Naive thymus-derived CD4-positive, alpha-beta T cell (primary cell): ENCODE data around the gene ETFBKMT. TPM values are rescaled to one million over a fixed set of nuclear protein-coding genes. Genes with fewer than 3 reads are reported as not detected.

Experiments used
- ATAC-seq: fragments of 150-1000 bp; cut with Tn5 transposase; 2 replicates; pipeline ENCODE4 v1.10.0; 2021; ENCODE audit warnings: mild to moderate bottlenecking, moderate library complexity
- CTCF ChIA-PET: fragments of 350-600 bp; sonication (Branson Sonifier 250); formaldehyde crosslinking; loops from one replicate; lab custom pipeline; 2021; ENCODE audit warnings: antibody characterized with exemption; lab: Charles Lee
- POLR2A ChIA-PET: fragments of 350-600 bp; sonication (Branson Sonifier 250); formaldehyde crosslinking; loops from one replicate; lab custom pipeline; 2021; ENCODE audit warnings: antibody characterized with exemption, inconsistent platforms; lab: Charles Lee
- DNase-seq, 9 donors: peaks; one replicate each; pipeline versions ENCODE4 v3.0.0 to v3.0.0-alpha.2; 2020 to 2022; ENCODE audit warnings: mixed read lengths in 1 of 9
- H3K27ac ChIP-seq: one replicate; pipeline ENCODE4 v1.7.0; 2013; ENCODE audit warnings: mild to moderate bottlenecking, low read depth, low read length, moderate library complexity
- H3K27me3 ChIP-seq, 2 donors: one replicate each; pipeline ENCODE4 v1.7.0; 2013; ENCODE audit warnings: low read length in 2 of 2, mild to moderate bottlenecking in 2 of 2, moderate library complexity in 2 of 2; ENCODE audit not compliant: control insufficient read depth in 2 of 2, insufficient read depth in 2 of 2
- H3K36me3 ChIP-seq, 3 experiments: 1 replicate in 2 of 3; 2 replicates in 1 of 3; pipeline ENCODE4 v1.7.0; 2013; ENCODE audit warnings: low read length in 3 of 3, mild to moderate bottlenecking in 3 of 3, moderate library complexity in 1 of 3; ENCODE audit not compliant: insufficient read depth in 3 of 3, control insufficient read depth in 2 of 3
- H3K4me1 ChIP-seq, 2 donors: one replicate each; pipeline ENCODE4 v1.7.0; 2013; ENCODE audit warnings: low read length in 2 of 2, mild to moderate bottlenecking in 2 of 2, moderate library complexity in 1 of 2; ENCODE audit not compliant: control insufficient read depth in 2 of 2, insufficient read depth in 2 of 2
- H3K4me3 ChIP-seq: 2 replicates; pipeline ENCODE4 v1.7.0; 2013; ENCODE audit warnings: mild to moderate bottlenecking, low read length
- H3K9me3 ChIP-seq, 3 experiments: 1 replicate in 2 of 3; 2 replicates in 1 of 3; pipeline ENCODE4 v1.7.0; 2013; ENCODE audit warnings: low read length in 3 of 3; ENCODE audit not compliant: control insufficient read depth in 2 of 3
- H3K27ac Mint-ChIP-seq, 9 donors: one replicate each; pipeline ENCODE4 v1.8.0; 2020 to 2022; ENCODE audit warnings: mixed read lengths in 9 of 9, mild to moderate bottlenecking in 8 of 9, moderate library complexity in 5 of 9, inconsistent platforms in 2 of 9
- H3K27me3 Mint-ChIP-seq, 5 donors: one replicate each; pipeline ENCODE4 v1.8.0; 2021 to 2022; ENCODE audit warnings: mixed read lengths in 5 of 5, mild to moderate bottlenecking in 1 of 5
- H3K36me3 Mint-ChIP-seq, 5 donors: one replicate each; pipeline ENCODE4 v1.8.0; 2020 to 2022; ENCODE audit warnings: mixed read lengths in 5 of 5, mild to moderate bottlenecking in 3 of 5, inconsistent platforms in 1 of 5
- H3K4me1 Mint-ChIP-seq, 7 donors: one replicate each; pipeline ENCODE4 v1.8.0; 2020 to 2022; ENCODE audit warnings: mixed read lengths in 7 of 7, mild to moderate bottlenecking in 3 of 7, inconsistent platforms in 1 of 7
- H3K4me3 Mint-ChIP-seq, 10 donors: one replicate each; pipeline ENCODE4 v1.8.0; 2020 to 2022; ENCODE audit warnings: mild to moderate bottlenecking in 10 of 10, mixed read lengths in 10 of 10, moderate library complexity in 6 of 10, inconsistent platforms in 2 of 10
- H3K9me3 Mint-ChIP-seq, 11 donors: one replicate each; pipeline ENCODE4 v1.8.0; 2020 to 2022; ENCODE audit warnings: mixed read lengths in 11 of 11, mild to moderate bottlenecking in 4 of 11, inconsistent platforms in 1 of 11, moderate library complexity in 1 of 11
- intact Hi-C, 2 donors: fragments of 100-400 bp; cut with micrococcal nuclease; formaldehyde crosslinking; loops; one replicate each; pipeline ENCODE4 v1.15.1; 2023
- polyA plus RNA-seq, 2 donors: library from polyadenylated mRNA; unstranded; fragments of 300-500 nt; fragmentation: Illumina TruSeq; gene quantifications; one replicate each; pipeline ENCODE4 v1.2.3, GENCODE V29; 2021
- total RNA-seq, 6 experiments: library from RNA in 5 of 6; stranded (reverse) in 5 of 6; gene quantifications; 1 replicate in 5 of 6; 2 replicates in 1 of 6; pipeline ENCODE4 v1.2.3 and lab custom pipeline; 2021 to 2026

ETFBKMT gene
- total and polyA plus RNA-seq, 7 experiments from 2014 or later: 0.41 to 2.0 (median 1.3) TPM

GRCh38 chr12:31655208-31655607 is 4.3 kb upstream of the ETFBKMT start:
- DNase-seq (no peak), ATAC-seq (no peak)
- intact Hi-C loops: loop anchor here (10.0 kb wide), 3 partner anchors 480 to 930 kb away; no protein-coding TSS in a partner anchor
- Mint-ChIP-seq H3K4me1 (peaks cover 10 to 32% (median 21%) of the 10 kb centered on the region in 7 donors), H3K36me3 (no peaks in the 10 kb centered on the region), H3K27me3 (no peaks in the 10 kb centered on the region), H3K27ac (peak overlapping the region in 1 of 9 donors; percentile 25), H3K9me3 (no peaks in the 10 kb centered on the region), H3K4me3 (no peak overlapping the region)
- no peaks in the 10 kb centered on the region for H3K27me3 ChIP-seq
- POLR2A ChIA-PET: no interaction called here
- no peaks in the 10 kb centered on the region for H3K9me3 ChIP-seq
- H3K27ac ChIP-seq: no peak overlapping the region
- H3K36me3 ChIP-seq: no peaks in the 10 kb centered on the region
- no peak overlapping the region for H3K4me3 ChIP-seq
- CTCF ChIA-PET: no interaction called here
- H3K4me1 ChIP-seq: peaks cover 0 to 17% of the 10 kb centered on the region in 2 donors

GRCh38 chr12:31655792-31656191 is 3.7 kb upstream of the ETFBKMT start:
- CTCF ChIA-PET: no interaction called here
- no peaks in the 10 kb centered on the region for H3K9me3 ChIP-seq

GRCh38 chr12:31658471-31659086 is 909 bp upstream of the ETFBKMT start:
- intact Hi-C loops: loop anchor here (1.0 to 10.0 kb wide), 15 partner anchors 71 to 1021 kb away; partner anchors contain the start of genes AMN1 (in 2 of the 2), BICD1 (in 2 of the 2), CAPRIN2 (in 2 of the 2) and DNM1L (in 2 of the 2)
- Mint-ChIP-seq H3K36me3 (peaks cover 0 to 5% (median 4%) of the 10 kb centered on the region in 5 donors), H3K9me3 (peaks cover 0 to 3% (median 0%) of the 10 kb centered on the region in 11 donors), H3K4me1 (peaks cover 3 to 31% (median 24%) of the 10 kb centered on the region in 7 donors), H3K27me3 (no peaks in the 10 kb centered on the region), H3K27ac (peak overlapping the region; percentile 78 to 100 (median 97)), H3K4me3 (peak overlapping the region; percentile 81 to 99 (median 96))
- H3K27me3 ChIP-seq: no peaks in the 10 kb centered on the region
- H3K4me1 ChIP-seq: peaks cover 0 to 10% of the 10 kb centered on the region in 2 donors
- peak overlapping the region; percentile 90 for H3K27ac ChIP-seq
- ATAC-seq: peak; percentile 1
- POLR2A ChIA-PET: interaction anchor here (0.7 to 3.7 kb wide), 10 partner anchors 12 to 1097 kb away, joined by 3 to 33 read pairs (median 4); partner anchors contain the start of genes AMN1, RESF1 and YARS2
- CTCF ChIA-PET: interaction anchor here (0.6 to 1.2 kb wide), 7 partner anchors 132 to 654 kb away, joined by 3 to 5 read pairs (median 4); partner anchors contain the start of gene RESF1
- H3K9me3 ChIP-seq: no peaks in the 10 kb centered on the region
- peak overlapping the region; percentile 85 for H3K4me3 ChIP-seq
- no peaks in the 10 kb centered on the region for H3K36me3 ChIP-seq
- DNase-seq: no peak

More at GRCh38 chr12:31655792-31656191, 3.7 kb upstream of the ETFBKMT start:
- intact Hi-C loops: loop anchor here (10.0 kb wide), 3 partner anchors 479 to 929 kb away; no protein-coding TSS in a partner anchor
- Histone ChIP-seq H3K27me3 (no peaks in the 10 kb centered on the region), H3K4me1 (peaks cover 0 to 17% of the 10 kb centered on the region in 2 donors), H3K36me3 (no peaks in the 10 kb centered on the region), H3K4me3 (no peak overlapping the region), H3K27ac (no peak overlapping the region)
- Mint-ChIP-seq H3K4me1 (peaks cover 10 to 37% (median 26%) of the 10 kb centered on the region in 7 donors), H3K27ac (peak overlapping the region in 4 of 9 donors; percentile 25 to 74 (median 28)), H3K4me3 (peak overlapping the region in 1 of 10 donors; percentile 17), H3K36me3 (no peaks in the 10 kb centered on the region), H3K9me3 (no peaks in the 10 kb centered on the region), H3K27me3 (no peaks in the 10 kb centered on the region)
- ATAC-seq: no peak
- DNase-seq: no peak
- POLR2A ChIA-PET: no interaction called here

GRCh38 chr12:31662176-31662849 is 2.8 kb downstream of the ETFBKMT start:
- Histone ChIP-seq H3K27me3 (no peaks in the 10 kb centered on the region), H3K27ac (no peak overlapping the region), H3K4me3 (no peak overlapping the region), H3K36me3 (no peaks in the 10 kb centered on the region), H3K4me1 (peaks cover 0 to 10% of the 10 kb centered on the region in 2 donors), H3K9me3 (no peaks in the 10 kb centered on the region)
- ATAC-seq: no peak
- ChIA-PET CTCF (interaction anchor here (0.5 to 0.7 kb wide), 2 partner anchors 16 to 505 kb away, joined by 3 read pairs; no protein-coding TSS in a partner anchor), POLR2A (interaction anchor here (0.5 to 1.0 kb wide), 2 partner anchors 296 to 610 kb away, joined by 3 to 8 read pairs; no protein-coding TSS in a partner anchor)
- peak overlapping the region in 1 of 10 donors; percentile 10 for H3K4me3 Mint-ChIP-seq
- intact Hi-C loops: loop anchor here in 1 of 2 donors (5.0 kb wide), 1 partner anchor 35 kb away; no protein-coding TSS in a partner anchor
- peaks cover 0 to 9% (median 2%) of the 10 kb centered on the region in 11 donors for H3K9me3 Mint-ChIP-seq
- H3K27me3 Mint-ChIP-seq: no peaks in the 10 kb centered on the region
- no peak for DNase-seq
- H3K36me3 Mint-ChIP-seq: peaks cover 0 to 20% (median 10%) of the 10 kb centered on the region in 5 donors
- peak overlapping the region in 4 of 9 donors; percentile 65 to 86 (median 67) for H3K27ac Mint-ChIP-seq
- peaks cover 3 to 36% (median 24%) of the 10 kb centered on the region in 7 donors for H3K4me1 Mint-ChIP-seq

- H3K4me1 ChIP-seq: peaks cover 0 to 2% of the 10 kb centered on the region in 2 donors
- ATAC-seq: no peak
- POLR2A ChIA-PET: no interaction called here
Observed at GRCh38 chr12:31663576-31663975, 4.1 kb downstream of the ETFBKMT start.

GRCh38 chr12:31664038-31664437 is 4.5 kb downstream of the ETFBKMT start:
- H3K27me3 Mint-ChIP-seq: no peaks in the 10 kb centered on the region
- H3K9me3 ChIP-seq: peaks cover 0 to 5% (median 4%) of the 10 kb centered on the region in 3 experiments
- DNase-seq (no peak), ATAC-seq (no peak)
- H3K27ac ChIP-seq: no peak overlapping the region
- H3K4me3 Mint-ChIP-seq: peak overlapping the region in 1 of 10 donors; percentile 1
- no peaks in the 10 kb centered on the region for H3K36me3 ChIP-seq
- POLR2A ChIA-PET: no interaction called here
- H3K4me1 ChIP-seq: no peaks in the 10 kb centered on the region
- H3K9me3 Mint-ChIP-seq: peaks cover 0 to 18% (median 5%) of the 10 kb centered on the region in 11 donors
- peaks cover 0 to 29% (median 12%) of the 10 kb centered on the region in 5 donors for H3K36me3 Mint-ChIP-seq
- H3K4me1 Mint-ChIP-seq: peaks cover 0 to 27% (median 18%) of the 10 kb centered on the region in 7 donors
- intact Hi-C loops: loop anchor here in 1 of 2 donors (5.0 kb wide), 1 partner anchor 33 kb away; no protein-coding TSS in a partner anchor
- H3K4me3 ChIP-seq: no peak overlapping the region
- H3K27me3 ChIP-seq: no peaks in the 10 kb centered on the region
- H3K27ac Mint-ChIP-seq: peak overlapping the region in 1 of 9 donors; percentile 34
- CTCF ChIA-PET: interaction anchor here (1.2 kb wide), 1 partner anchor 11 kb away, joined by 5 read pairs; no protein-coding TSS in a partner anchor

More at GRCh38 chr12:31663576-31663975, 4.1 kb downstream of the ETFBKMT start:
- Mint-ChIP-seq H3K9me3 (peaks cover 0 to 14% (median 2%) of the 10 kb centered on the region in 11 donors), H3K4me3 (no peak overlapping the region), H3K36me3 (peaks cover 0 to 25% (median 10%) of the 10 kb centered on the region in 5 donors), H3K27ac (peak overlapping the region in 1 of 9 donors; percentile 34), H3K27me3 (no peaks in the 10 kb centered on the region), H3K4me1 (peaks cover under 1 to 29% (median 19%) of the 10 kb centered on the region in 7 donors)
- H3K36me3 ChIP-seq: no peaks in the 10 kb centered on the region
- intact Hi-C loops: loop anchor here in 1 of 2 donors (5.0 kb wide), 1 partner anchor 34 kb away; no protein-coding TSS in a partner anchor
- DNase-seq: no peak
- H3K27me3 ChIP-seq: no peaks in the 10 kb centered on the region
- no peak overlapping the region for H3K4me3 ChIP-seq
- H3K27ac ChIP-seq: no peak overlapping the region
- H3K9me3 ChIP-seq: no peaks in the 10 kb centered on the region
- CTCF ChIA-PET: interaction anchor here (1.2 kb wide), 1 partner anchor 10 kb away, joined by 5 read pairs; no protein-coding TSS in a partner anchor
